Transverse colon (tissue), 3 donors: Measurements from ENCODE around the gene CACNB2.

Experiments
- CTCF ChIP-seq, 5 experiments: fragments of 200-600 bp in 3 of 5; fragments of 450-650 bp in 2 of 5; sonication (generic) in 3 of 5; IDR thresholded peaks; 1 replicate in 2 of 5; 2 replicates in 3 of 5; pipeline ENCODE4 v1.5.1; 2016 to 2017; ENCODE audit warnings: antibody characterized with exemption in 5 of 5, inconsistent platforms in 3 of 5, mild to moderate bottlenecking in 2 of 5, moderate library complexity in 1 of 5
- POLR2A ChIP-seq: fragments of 450-650 bp; IDR thresholded peaks from one replicate; pipeline ENCODE4 v1.6.1; 2016; ENCODE audit warnings: antibody characterized with exemption, mild to moderate bottlenecking, moderate library complexity

DNA sequence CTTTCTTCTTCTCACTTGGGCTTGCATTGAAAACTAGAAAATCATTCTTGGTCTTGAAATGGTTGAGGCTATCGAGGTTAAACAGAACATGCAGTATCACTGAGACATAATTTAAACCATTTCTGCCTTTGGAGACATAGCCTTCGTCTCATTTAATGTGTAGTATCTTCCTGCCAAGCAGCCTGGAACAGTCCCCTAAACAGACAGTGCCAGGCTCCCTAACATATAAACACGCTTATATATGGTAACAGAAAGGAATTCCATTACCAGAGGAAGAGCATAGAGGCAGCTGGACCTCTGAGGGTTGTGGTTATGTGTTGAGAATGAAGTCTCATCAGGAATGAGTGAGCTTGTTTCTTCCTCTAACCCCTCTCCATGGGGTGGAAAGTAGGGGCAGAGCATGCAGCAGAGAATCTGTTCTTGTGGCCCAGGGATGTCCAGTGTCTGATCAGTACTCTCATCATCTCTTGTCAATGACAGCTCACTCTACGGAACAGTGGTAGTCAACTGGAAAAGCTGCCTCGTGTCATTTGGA lies 11.2 kb downstream of the CACNB2 start:
- TF ChIP-seq CTCF (IDR thresholded peaks at IDR 0.05): no peak
- TF ChIP-seq POLR2A: no peak
